Large intestine (tissue), 3 donors: ENCODE data around the gene DAPL1. TPM values are rescaled to one million over a fixed set of nuclear protein-coding genes. Genes with fewer than 3 reads are reported as not detected.

Experiments
- DNase-seq, 2 donors: peaks; one replicate each; pipeline versions ENCODE4 v3.0.0 to v3.0.0-alpha.2; 2013
- H3K27ac ChIP-seq: one replicate; pipeline ENCODE4 v1.5.1; 2013; ENCODE audit warnings: low read length
- H3K27me3 ChIP-seq: 2 replicates; pipeline ENCODE4 v1.6.1; 2013; ENCODE audit warnings: low read length; ENCODE audit not compliant: control insufficient read depth, insufficient read depth
- H3K36me3 ChIP-seq: 2 replicates; pipeline ENCODE4 v1.6.1; 2013; ENCODE audit warnings: low read length; ENCODE audit not compliant: control insufficient read depth, insufficient read depth
- H3K4me1 ChIP-seq: one replicate; pipeline ENCODE4 v1.6.1; 2013; ENCODE audit warnings: low read length; ENCODE audit not compliant: control insufficient read depth, insufficient read depth
- H3K4me3 ChIP-seq: one replicate; pipeline ENCODE4 v1.5.1; 2013; ENCODE audit warnings: low read length
- H3K9me3 ChIP-seq: one replicate; pipeline ENCODE4 v1.6.1; 2013; ENCODE audit warnings: mild to moderate bottlenecking, low read depth, low read length, moderate library complexity; ENCODE audit not compliant: control insufficient read depth
- WGBS: methylation state at CpG from one replicate; pipeline ENCODE4 v1.1.5; 2013; ENCODE audit warnings: low lambda C conversion rate; ENCODE audit not compliant: insufficient coverage; 5-methylcytosine and 5-hydroxymethylcytosine counted together
- polyA plus RNA-seq: library from polyadenylated mRNA; unstranded; fragments of 120-200 nt; gene quantifications from one replicate; pipeline ENCODE4 v1.2.1, GENCODE V29; 2013

Gene DAPL1
- polyA plus RNA-seq, 1 donor: 1.6 TPM

GRCh38 chr2:158818511-158818910 lies 23.4 kb downstream of the DAPL1 start:
- Histone ChIP-seq H3K27ac (no peak overlapping the region), H3K36me3 (no peaks in the 10 kb centered on the region), H3K27me3 (no peaks in the 10 kb centered on the region), H3K4me1 (no peaks in the 10 kb centered on the region), H3K4me3 (no peak overlapping the region), H3K9me3 (no peaks in the 10 kb centered on the region)
- DNase-seq: no peak
- WGBS: 51% methylated on average over 2 of the region's 3 CpGs

- H3K9me3 ChIP-seq: no peaks in the 10 kb centered on the region
- H3K27me3 ChIP-seq: no peaks in the 10 kb centered on the region
- no peaks in the 10 kb centered on the region for H3K4me1 ChIP-seq
- no peaks in the 10 kb centered on the region for H3K36me3 ChIP-seq
- no peak for DNase-seq
- 86% methylated on average over 8 of the region's 13 CpGs for WGBS
- H3K27ac ChIP-seq: no peak overlapping the region
- no peak overlapping the region for H3K4me3 ChIP-seq
Observed at GRCh38 chr2:158822193-158822592, 27.1 kb downstream of the DAPL1 start.

- H3K4me3 ChIP-seq: no peak overlapping the region
- no peaks in the 10 kb centered on the region for H3K4me1 ChIP-seq
- H3K9me3 ChIP-seq: no peaks in the 10 kb centered on the region
- no peak overlapping the region for H3K27ac ChIP-seq
- H3K36me3 ChIP-seq: no peaks in the 10 kb centered on the region
- 83% methylated on average over 2 of the region's 10 CpGs for WGBS
- no peaks in the 10 kb centered on the region for H3K27me3 ChIP-seq
- no peak for DNase-seq
Observed at GRCh38 chr2:158823486-158824237, 28.5 kb downstream of the DAPL1 start.

DNA sequence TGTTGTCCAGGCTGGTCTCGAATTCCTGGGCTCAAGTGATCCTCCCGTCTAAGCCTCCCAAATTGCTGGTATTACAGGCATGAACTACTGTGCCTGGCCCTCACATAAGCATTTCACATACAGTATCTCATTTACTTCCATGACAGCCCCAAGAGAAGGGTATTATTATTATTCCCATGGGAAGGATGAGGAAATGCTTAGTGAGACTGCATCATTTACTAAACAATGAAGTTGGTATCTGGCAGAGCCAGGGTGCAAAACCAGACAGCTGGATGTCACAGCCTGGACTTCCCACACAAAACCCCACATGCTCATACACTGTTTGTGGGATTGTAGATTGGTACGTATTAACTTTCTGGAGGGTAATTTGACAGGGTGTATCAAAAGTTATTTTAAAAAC lies 29.9 kb downstream of the DAPL1 start:
- no peaks in the 10 kb centered on the region for H3K36me3 ChIP-seq
- H3K9me3 ChIP-seq: no peaks in the 10 kb centered on the region
- 100% methylated on average over 1 of the region's 3 CpGs for WGBS
- no peaks in the 10 kb centered on the region for H3K27me3 ChIP-seq
- H3K4me1 ChIP-seq: no peaks in the 10 kb centered on the region
- DNase-seq: no peak
- no peak overlapping the region for H3K27ac ChIP-seq
- H3K4me3 ChIP-seq: no peak overlapping the region

GRCh38 chr2:158826965-158827364 lies 31.8 kb downstream of the DAPL1 start:
- Histone ChIP-seq H3K4me1 (no peaks in the 10 kb centered on the region), H3K4me3 (no peak overlapping the region), H3K27ac (no peak overlapping the region), H3K36me3 (no peaks in the 10 kb centered on the region), H3K9me3 (no peaks in the 10 kb centered on the region), H3K27me3 (no peaks in the 10 kb centered on the region)
- DNase-seq: no peak
- WGBS: 100% methylated on average over 2 of the region's 3 CpGs

DNA sequence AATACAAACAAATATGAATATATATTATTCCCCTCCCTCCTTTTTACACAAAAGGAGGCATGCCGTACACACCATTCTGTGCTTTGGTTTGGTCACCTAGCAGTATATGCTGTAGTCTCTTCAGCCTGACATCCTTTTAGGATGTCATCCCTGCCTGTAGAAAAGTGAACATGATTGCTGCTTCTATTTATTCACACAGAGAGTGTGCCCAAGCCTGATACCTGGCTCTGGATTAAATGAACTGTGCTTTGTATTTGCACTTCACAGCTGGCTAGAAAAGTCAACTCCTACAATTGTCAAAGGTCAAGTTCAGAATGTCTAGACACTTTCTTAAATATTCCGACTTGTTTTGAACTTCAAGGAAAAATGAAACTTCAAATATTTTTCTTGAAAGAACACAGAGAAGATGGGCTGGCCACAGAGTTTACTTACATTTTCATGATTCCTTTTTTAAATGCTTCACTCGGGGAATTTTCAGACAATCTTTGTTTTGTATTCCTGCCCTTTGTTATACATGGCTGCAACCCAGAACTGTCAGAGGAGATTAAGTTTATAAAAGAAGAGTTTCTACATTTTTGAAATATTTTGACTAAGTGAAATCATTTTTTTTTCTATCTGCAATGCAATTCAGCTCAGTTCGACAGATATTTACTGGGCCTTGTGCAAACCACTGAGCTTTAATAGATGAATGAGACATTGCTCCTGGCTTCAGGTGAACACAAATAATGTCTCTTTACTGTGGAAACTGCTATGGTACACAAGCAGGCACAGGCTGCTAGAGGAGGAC lies 33.5 kb downstream of the DAPL1 start:
- no peaks in the 10 kb centered on the region for H3K27me3 ChIP-seq
- WGBS: 80% methylated on average over 1 of the region's 4 CpGs
- no peaks in the 10 kb centered on the region for H3K9me3 ChIP-seq
- no peak for DNase-seq
- H3K36me3 ChIP-seq: no peaks in the 10 kb centered on the region
- no peaks in the 10 kb centered on the region for H3K4me1 ChIP-seq
- no peak overlapping the region for H3K27ac ChIP-seq
- no peak overlapping the region for H3K4me3 ChIP-seq

GRCh38 chr2:158829167-158829566 lies 34.0 kb downstream of the DAPL1 start:
- no peak overlapping the region for H3K27ac ChIP-seq

GRCh38 chr2:158830201-158830600 lies 35.1 kb downstream of the DAPL1 start:
- Histone ChIP-seq H3K4me3 (no peak overlapping the region), H3K27ac (no peak overlapping the region), H3K9me3 (no peaks in the 10 kb centered on the region), H3K27me3 (no peaks in the 10 kb centered on the region), H3K36me3 (no peaks in the 10 kb centered on the region), H3K4me1 (no peaks in the 10 kb centered on the region)
- WGBS: 50% methylated on average over 2 of the region's 4 CpGs
- DNase-seq: no peak

More at GRCh38 chr2:158829167-158829566, 34.0 kb downstream of the DAPL1 start:
- 100% methylated on average over 1 of the region's 4 CpGs for WGBS
- Histone ChIP-seq H3K27me3 (no peaks in the 10 kb centered on the region), H3K36me3 (no peaks in the 10 kb centered on the region), H3K9me3 (no peaks in the 10 kb centered on the region), H3K4me1 (no peaks in the 10 kb centered on the region), H3K4me3 (no peak overlapping the region)
- no peak for DNase-seq

DNA sequence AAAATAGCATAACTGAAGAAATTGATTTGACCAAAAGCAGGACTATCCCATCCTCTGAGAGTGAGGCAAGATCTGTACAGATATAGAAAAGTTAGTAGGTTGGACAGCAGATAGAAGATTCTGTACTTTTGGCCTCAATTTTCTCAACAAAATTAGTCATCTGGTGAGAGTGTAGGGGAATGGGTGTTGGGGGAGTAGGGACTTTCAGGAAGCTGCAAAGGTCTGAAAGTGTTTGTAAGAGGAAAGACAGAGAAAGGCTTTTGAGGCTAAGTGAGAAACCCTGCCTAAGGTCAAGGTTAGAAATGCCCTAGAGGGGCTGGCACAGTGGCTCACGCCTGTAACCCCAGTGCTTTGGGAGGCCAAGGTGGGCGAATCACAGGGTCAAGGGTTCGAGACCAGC lies 40.3 kb downstream of the DAPL1 start:
- no peaks in the 10 kb centered on the region for H3K9me3 ChIP-seq
- no peaks in the 10 kb centered on the region for H3K36me3 ChIP-seq
- no CpG with 5 or more reads among the region's 3 CpGs for WGBS
- no peak overlapping the region for H3K4me3 ChIP-seq
- H3K27ac ChIP-seq: no peak overlapping the region
- DNase-seq: no peak
- no peaks in the 10 kb centered on the region for H3K4me1 ChIP-seq
- H3K27me3 ChIP-seq: no peaks in the 10 kb centered on the region

GRCh38 chr2:158837645-158838044 lies 42.5 kb downstream of the DAPL1 start:
- Histone ChIP-seq H3K4me1 (no peaks in the 10 kb centered on the region), H3K27ac (no peak overlapping the region), H3K36me3 (no peaks in the 10 kb centered on the region), H3K4me3 (no peak overlapping the region), H3K9me3 (no peaks in the 10 kb centered on the region), H3K27me3 (no peaks in the 10 kb centered on the region)
- WGBS: no CpG with 5 or more reads among the region's 2 CpGs
- DNase-seq: no peak
